Measurements from ENCODE around the gene SLC15A3.

SLC15A3 gene

DNA sequence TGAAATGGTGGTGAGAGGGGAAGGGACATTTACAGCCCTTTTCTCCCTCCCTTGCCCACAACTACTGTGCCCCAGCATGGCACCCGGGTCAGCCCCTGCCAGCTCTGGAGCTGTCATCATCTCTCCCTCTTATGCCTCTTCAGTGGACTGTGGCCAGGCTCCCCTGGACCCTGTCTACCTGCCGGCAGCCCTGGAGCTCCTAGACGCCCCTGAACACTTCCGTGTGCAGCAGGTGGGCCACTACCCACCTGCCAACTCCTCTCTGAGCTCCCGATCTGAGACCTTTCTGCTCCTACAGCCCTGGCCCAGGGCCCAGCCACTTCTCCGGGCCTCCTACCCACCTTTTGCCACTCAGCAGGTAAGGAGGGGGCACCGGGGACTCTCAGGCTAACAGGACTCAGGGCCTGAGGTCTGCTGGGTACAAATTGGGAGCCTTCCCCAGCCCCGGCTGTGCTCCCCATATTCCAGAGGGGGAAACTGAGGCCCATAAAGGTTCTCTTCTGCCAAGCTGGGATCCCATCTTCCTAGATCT, 24.8 kb downstream of the SLC15A3 start:
- no peak for DNase-seq

DNA sequence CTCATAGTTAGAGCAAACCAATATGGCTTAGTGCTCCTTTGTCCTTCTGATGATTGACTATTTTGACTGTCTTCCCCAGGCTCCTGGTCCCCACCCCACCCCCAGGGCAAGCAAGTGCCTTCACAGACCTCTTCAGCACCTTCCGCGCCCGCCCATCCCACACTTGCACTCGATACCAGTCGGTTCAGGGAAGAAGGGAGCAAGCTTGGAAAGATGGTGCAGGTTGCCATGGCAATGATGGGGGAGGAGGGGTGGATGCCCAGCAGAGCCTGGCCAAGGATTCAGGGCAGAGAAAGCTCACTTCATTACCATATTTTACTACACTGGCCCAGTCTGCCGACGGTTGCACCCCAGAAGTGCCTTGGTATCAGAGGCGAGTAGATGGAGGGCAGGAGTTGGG, 25.5 kb downstream of the SLC15A3 start:
- no peak for DNase-seq

DNA sequence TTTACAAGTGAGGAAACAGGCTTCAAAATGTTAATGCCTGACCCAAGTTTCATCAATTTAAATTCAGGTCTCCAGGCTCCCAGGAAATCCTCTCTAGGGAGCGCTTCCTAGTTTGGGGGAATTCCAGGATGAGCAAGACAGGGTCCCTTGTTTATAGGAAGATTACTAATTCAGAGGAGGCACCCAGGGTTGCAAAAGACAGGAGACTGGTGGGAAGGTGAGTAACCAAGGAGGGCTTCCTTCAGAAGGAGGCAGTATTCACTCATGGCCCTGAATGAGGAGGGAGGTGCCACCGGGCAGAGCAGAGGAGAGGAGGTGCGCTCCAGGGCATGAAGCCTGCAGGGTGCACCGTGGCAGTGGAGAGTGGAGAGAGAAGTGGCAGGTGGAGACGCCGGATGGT, 26.1 kb downstream of the SLC15A3 start:
- DNase-seq = peak; percentile 82 to 91

- no peak for DNase-seq
Measured at GRCh38 chr11:60924906-60925853, 26.8 kb downstream of the SLC15A3 start.

- DNase-seq = peak in 1 of 2 donors; percentile 21
Measured at GRCh38 chr11:60924110-60924905, 27.7 kb downstream of the SLC15A3 start, which contains the start of gene TMEM132A. TMEM132A (plus strand) TSS chr11:60924460; CDS start chr11:60924634, 174 bp downstream.

DNA sequence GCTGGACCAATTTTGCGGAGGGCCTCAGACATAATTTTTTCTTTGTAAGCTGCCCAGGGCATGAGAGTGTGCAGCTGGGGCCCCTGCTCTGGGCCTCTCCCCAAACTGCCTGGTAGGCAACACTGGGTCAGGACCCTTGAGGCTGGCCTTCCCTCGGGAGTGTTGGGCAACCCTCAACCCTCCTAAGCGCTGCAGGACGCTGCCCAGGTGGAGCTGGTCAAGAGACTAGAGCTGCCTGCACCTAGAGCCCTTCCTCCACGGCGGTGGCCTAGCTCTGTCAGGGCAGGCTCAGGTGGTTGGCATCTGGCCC, 28.2 kb downstream of the SLC15A3 start:
- DNase-seq = no peak

- DNase-seq = no peak
Measured at GRCh38 chr11:60923326-60923725, 28.6 kb downstream of the SLC15A3 start.

DNA sequence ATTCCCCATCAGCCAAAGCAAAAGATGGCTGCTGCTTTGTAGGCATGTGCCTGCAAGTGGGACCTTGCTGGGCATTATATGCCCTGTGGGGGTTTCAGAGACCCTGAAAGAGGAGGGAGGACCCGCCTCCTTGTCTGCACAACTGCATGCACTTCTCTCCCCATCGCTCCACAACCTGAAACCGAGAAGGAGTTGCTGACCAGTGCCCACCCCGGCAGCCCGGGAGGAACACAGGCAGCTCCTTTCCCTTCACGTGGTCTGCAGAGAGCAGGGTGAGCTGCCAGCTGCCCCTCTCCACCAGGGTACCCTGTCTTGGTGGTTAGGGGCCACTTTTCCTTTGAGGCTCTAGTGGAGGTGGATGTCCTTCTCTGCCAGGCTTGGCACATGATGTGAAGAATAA, 29.1 kb downstream of the SLC15A3 start:
- DNase-seq = no peak

- no peak for DNase-seq
Measured at GRCh38 chr11:60921777-60922335, 30.1 kb downstream of the SLC15A3 start.

GRCh38 chr11:60921259-60921658, 30.7 kb downstream of the SLC15A3 start:
- DNase-seq = no peak

GRCh38 chr11:60919956-60920355, 32.0 kb downstream of the SLC15A3 start:
- no peak for DNase-seq

DNA sequence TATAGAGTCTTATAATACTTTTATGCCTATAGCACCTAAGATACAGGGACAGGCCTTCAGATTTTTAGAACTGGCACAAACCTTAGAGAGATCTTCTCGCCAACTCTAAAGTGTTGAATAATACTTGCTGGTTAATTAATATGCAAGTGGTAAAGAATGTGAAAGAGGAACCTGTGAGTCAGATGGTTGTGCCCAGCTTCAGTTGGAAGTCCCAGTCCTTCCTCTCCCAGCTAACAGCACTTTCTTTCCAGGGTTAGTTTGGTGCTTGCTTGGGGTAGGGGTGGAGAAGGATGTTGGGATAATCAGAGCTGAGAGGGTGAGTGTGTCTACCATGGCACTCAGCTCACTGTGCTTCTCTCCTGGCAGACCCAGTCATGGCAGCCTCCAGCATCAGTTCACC, 32.7 kb downstream of the SLC15A3 start:
- DNase-seq = peak; percentile 70 to 73

- DNase-seq = peak in 1 of 2 donors; percentile 25
Measured at GRCh38 chr11:60918939-60919265, 33.1 kb downstream of the SLC15A3 start.

GRCh38 chr11:60918251-60918938, 33.6 kb downstream of the SLC15A3 start:
- no peak for DNase-seq

GRCh38 chr11:60917267-60917666, 34.7 kb downstream of the SLC15A3 start:
- no peak for DNase-seq

DNA sequence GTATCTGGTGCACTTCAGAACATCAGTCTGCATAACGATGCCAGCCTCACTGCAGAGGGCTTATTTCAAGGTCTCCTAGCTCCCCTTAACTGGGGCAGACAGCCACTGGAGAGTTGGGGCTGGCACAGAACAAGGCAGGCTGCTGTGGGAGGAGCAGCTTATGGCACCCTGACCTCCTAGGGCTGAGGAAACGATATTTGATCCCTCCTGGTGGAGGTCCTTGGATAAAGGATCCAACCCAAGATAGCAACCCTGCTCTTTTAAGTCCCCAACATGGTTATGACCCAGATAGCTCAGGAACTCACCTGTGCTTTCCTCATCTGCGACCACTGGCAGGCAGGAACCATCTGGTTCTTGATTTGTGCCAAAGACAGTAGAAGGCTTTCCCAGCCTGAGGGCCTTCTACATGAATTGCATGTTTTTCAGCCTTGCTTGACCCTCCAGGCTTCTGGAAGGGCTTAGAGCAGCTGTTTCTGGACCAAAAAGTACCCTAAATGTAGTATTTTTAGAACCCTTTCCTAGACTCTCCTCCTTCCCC, 35.2 kb downstream of the SLC15A3 start:
- no peak for DNase-seq

GRCh38 chr11:60915248-60915914, 36.6 kb downstream of the SLC15A3 start:
- peak; percentile 31 to 46 for DNase-seq

DNA sequence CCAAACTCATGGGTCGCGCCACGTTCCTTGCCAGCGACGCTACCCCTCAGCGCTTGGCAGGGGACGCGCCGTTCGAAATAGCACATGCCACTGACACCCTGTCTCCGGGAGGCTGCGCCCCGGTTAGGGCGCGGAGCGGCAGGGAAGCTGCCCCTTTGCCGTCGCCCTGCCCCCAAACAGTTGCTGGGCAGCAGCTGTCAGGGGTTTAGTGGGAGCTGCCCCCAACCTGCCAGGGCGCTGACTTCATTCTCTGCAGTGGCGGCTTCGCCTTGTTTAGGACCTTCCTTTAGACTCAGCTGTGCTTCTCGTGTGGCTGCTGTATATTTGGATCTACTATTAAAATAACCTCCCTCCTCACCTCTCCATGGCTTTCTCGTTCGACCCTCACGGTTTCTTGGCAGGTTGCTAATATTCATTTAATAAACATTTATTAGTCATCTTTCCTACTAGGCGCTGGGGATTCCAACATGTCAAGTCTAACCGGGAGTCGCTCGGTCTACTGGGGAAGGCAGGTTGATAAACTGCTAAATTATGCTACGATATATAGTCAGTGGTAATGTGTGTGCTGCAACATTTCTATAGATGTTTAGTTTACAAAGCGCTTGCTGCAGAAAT, 37.2 kb downstream of the SLC15A3 start:
- DNase-seq = peak; percentile 23 to 36

GRCh38 chr11:60913793-60914632, 38.0 kb downstream of the SLC15A3 start, which contains the start of gene TMEM109:
TMEM109 (plus strand) TSS chr11:60914158; CDS start chr11:60919694, 5,536 bp downstream.
- DNase-seq = peak; percentile 69 to 83

DNA sequence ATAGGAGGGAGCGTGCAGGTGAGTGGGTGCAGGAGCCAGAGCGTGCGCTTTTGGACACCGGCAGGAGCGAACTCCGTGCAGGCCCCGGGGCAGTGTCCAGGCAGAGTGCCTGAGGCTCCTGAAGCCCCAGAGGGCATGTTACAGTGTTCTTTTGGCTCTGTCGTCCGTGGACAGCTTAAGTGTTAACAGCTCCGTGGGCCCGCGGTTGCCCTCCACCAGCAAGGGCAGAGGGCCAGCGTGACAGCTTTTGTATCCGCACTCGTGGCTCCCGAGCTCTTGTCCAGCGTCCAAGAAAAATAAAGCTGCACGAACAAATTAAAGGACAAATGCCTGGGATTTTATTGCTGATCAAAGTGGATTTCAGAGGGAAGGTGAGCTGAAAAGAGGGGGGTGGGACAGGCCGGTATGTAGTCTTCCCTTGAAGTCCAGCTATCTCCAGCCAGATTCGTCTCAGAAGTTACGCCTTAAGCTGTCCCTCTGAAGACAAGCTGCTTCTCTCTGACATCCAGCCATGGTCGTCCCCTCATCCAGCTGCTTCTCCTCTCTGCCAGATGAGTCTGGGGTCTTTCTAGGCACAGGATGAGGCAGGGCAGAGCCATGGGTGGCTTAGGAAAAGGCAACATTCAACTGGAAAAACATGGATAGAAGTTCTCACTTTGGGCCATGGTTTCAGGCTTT, 39.0 kb downstream of the SLC15A3 start:
- DNase-seq = no peak
